ENCODE measurements around the gene LIPH.

- no peak for TF ChIP-seq CTCF (conservative IDR thresholded peaks at IDR 0.05)
- TF ChIP-seq ZFX (IDR thresholded peaks at IDR 0.05), result no peak
Observed at GRCh38 chr3:185537369-185537970, 14.9 kb downstream of the LIPH start.
